Progenitor cell of endocrine pancreas (in vitro differentiated cells): ENCODE data around the gene ALAD. TPM values are rescaled to one million over a fixed set of nuclear protein-coding genes. Genes with fewer than 3 reads are reported as not detected.
A peak's percentile ranks its signal among the peaks of the same experiment; 100 is the strongest.

ENCODE experiments used
- DNase-seq: peaks from one replicate; pipeline ENCODE4 v3.0.0; 2021; ENCODE audit warnings: low spot score; ENCODE audit not compliant: unreplicated experiment
- H3K27ac Mint-ChIP-seq: 2 replicates; pipeline ENCODE4 v1.8.0; 2021; ENCODE audit warnings: mild to moderate bottlenecking, moderate library complexity, mixed read lengths
- H3K27me3 Mint-ChIP-seq: 2 replicates; pipeline ENCODE4 v1.8.0; 2021; ENCODE audit warnings: mixed read lengths
- H3K36me3 Mint-ChIP-seq: 2 replicates; pipeline ENCODE4 v1.8.0; 2022; ENCODE audit warnings: mixed read lengths; ENCODE audit not compliant: insufficient read depth
- H3K4me1 Mint-ChIP-seq: 2 replicates; pipeline ENCODE4 v1.8.0; 2021; ENCODE audit warnings: low read depth, mixed read lengths
- H3K4me3 Mint-ChIP-seq: 2 replicates; pipeline ENCODE4 v1.8.0; 2021; ENCODE audit warnings: low read depth, mild to moderate bottlenecking, moderate library complexity, mixed read lengths
- H3K9me3 Mint-ChIP-seq: 2 replicates; pipeline ENCODE4 v1.8.0; 2021; ENCODE audit warnings: low read depth, mixed read lengths
- CTCF ChIP-seq: fragments of 200-600 bp; sonication (generic); IDR thresholded peaks from one replicate; pipeline ENCODE4 v1.5.0; 2021; ENCODE audit warnings: antibody characterized with exemption, mild to moderate bottlenecking; ENCODE audit not compliant: unreplicated experiment
- total RNA-seq: library from RNA; stranded (reverse); gene quantifications from 2 replicates; pipeline ENCODE4 v1.2.1, GENCODE V29; 2021

The ALAD gene
- total RNA-seq, 1 donor from 2014 or later = 64.3 TPM

- TF ChIP-seq CTCF = no peak
- no peak overlapping the region for H3K4me3 Mint-ChIP-seq
Measured at GRCh38 chr9:113361304-113362018, 39.6 kb downstream of the ALAD start.

DNA sequence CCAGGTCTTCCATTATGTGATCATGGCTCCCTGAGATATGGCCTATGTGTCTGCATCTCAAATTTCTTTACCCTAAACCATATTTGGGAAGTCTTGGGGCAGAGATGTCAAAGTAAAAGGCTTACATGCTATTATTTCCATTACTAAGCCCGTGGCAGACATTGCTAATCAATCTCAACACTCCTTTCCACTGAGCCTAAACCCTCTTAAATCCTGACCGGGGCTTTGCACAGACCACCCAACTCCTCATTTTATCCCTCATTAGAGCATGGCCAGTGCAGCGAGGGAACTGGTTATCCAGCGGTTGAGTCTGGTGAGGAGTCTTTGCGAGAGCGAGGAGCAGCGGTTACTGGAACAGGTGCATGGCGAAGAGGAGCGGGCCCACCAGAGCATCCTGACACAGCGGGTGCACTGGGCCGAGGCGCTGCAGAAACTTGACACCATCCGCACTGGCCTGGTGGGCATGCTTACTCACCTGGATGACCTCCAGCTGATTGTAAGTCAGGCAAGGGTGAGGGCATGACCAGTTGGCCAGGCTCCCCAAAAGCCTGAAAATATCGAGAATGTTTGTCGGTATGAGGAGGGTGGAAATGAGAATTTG lies 40.7 kb downstream of the ALAD start:
- Mint-ChIP-seq H3K36me3 (peaks cover 9% of the 10 kb centered on the region), H3K27me3 (no peaks in the 10 kb centered on the region)
- DNase-seq = no peak

More at GRCh38 chr9:113361304-113362018, 39.6 kb downstream of the ALAD start:
- Mint-ChIP-seq H3K9me3 (no peaks in the 10 kb centered on the region), H3K4me1 (no peaks in the 10 kb centered on the region), H3K36me3 (peaks cover 11% of the 10 kb centered on the region), H3K27ac (no peak overlapping the region), H3K27me3 (no peaks in the 10 kb centered on the region)
- no peak for DNase-seq

DNA sequence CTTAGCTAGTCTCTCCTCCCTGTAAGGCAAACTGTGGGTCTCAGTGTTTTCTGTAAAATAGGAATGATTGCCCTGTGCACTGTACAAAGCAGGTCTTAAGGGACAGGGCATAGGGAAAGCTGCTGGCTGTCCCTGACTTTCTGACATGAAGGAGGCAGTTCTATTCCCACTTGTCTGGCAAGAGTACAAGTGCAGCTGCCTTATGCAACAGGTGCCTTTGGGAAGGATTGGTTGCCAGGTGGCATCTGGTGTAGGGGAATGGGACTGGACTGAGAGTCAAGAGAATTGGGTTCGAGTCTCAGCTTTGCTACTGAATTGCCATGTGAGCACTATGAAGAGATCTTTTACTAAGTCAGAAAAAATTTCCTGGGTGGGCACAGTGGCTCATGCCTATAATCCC lies 41.7 kb downstream of the ALAD start:
- H3K36me3 Mint-ChIP-seq = peaks cover 12% of the 10 kb centered on the region
- no peak overlapping the region for H3K4me3 Mint-ChIP-seq
- no peaks in the 10 kb centered on the region for H3K27me3 Mint-ChIP-seq
- no peak for DNase-seq
- TF ChIP-seq CTCF = no peak
- H3K4me1 Mint-ChIP-seq = no peaks in the 10 kb centered on the region
- H3K27ac Mint-ChIP-seq = no peak overlapping the region
- no peaks in the 10 kb centered on the region for H3K9me3 Mint-ChIP-seq

More for the DNA sequence above, 40.7 kb downstream of the ALAD start:
- Mint-ChIP-seq H3K27ac (no peak overlapping the region), H3K4me3 (no peak overlapping the region), H3K4me1 (no peaks in the 10 kb centered on the region), H3K9me3 (no peaks in the 10 kb centered on the region)
- no peak for TF ChIP-seq CTCF

DNA sequence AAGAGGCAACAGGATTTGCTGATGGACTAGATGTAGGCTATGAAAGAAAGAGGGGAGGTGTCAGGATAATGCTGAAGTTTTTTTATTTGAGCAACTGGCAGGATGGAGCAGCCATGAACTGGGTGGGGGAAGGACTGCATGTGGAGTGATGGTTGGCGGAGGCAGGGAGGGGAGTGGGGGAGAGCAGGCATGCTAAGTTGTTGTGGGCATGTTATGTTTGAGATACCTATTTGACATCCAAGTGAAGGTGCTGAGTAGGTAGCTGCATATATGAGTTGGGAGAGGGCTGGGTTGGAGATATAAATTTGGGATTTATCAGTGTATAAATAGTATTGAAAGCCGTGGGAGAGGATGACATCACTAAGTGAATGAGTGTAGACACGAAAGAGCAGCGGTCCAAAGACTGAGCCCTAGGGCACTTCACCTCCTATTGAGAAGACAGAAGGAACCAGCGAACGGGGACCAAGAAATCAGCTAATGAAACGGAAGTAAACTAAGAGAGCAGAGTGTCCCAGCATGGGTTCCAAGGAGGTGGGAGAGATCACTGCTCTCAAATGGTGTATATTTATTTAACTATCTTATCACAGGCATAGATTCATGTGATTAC lies 44.3 kb downstream of the ALAD start:
- H3K4me1 Mint-ChIP-seq = no peaks in the 10 kb centered on the region
- H3K27me3 Mint-ChIP-seq = no peaks in the 10 kb centered on the region
- peaks cover 14% of the 10 kb centered on the region for H3K36me3 Mint-ChIP-seq
- no peak overlapping the region for H3K27ac Mint-ChIP-seq
- no peaks in the 10 kb centered on the region for H3K9me3 Mint-ChIP-seq
- DNase-seq = no peak
- H3K4me3 Mint-ChIP-seq = no peak overlapping the region
- TF ChIP-seq CTCF = no peak

- Mint-ChIP-seq H3K36me3 (peaks cover 14% of the 10 kb centered on the region), H3K27ac (no peak overlapping the region), H3K27me3 (no peaks in the 10 kb centered on the region), H3K9me3 (no peaks in the 10 kb centered on the region), H3K4me3 (no peak overlapping the region), H3K4me1 (peaks cover 6% of the 10 kb centered on the region)
- no peak for DNase-seq
- TF ChIP-seq CTCF = peak; percentile 35
Measured at GRCh38 chr9:113355040-113355596, 46.0 kb downstream of the ALAD start.
